H1 (cell line): ENCODE data around the gene DPYSL3. TPM values are rescaled to one million over a fixed set of nuclear protein-coding genes. Genes with fewer than 3 reads are reported as not detected.

Experiments
- CTCF ChIA-PET: fragments of 300-600 bp; sonication (Branson Sonifier 250); formaldehyde crosslinking; loops from one replicate; lab custom pipeline; 2021; ENCODE audit not compliant: partially characterized antibody; lab: Charles Lee
- POLR2A ChIA-PET: fragments of 300-600 bp; sonication (Branson Sonifier 250); formaldehyde crosslinking; loops from one replicate; lab custom pipeline; 2021; ENCODE audit warnings: inconsistent platforms; ENCODE audit not compliant: partially characterized antibody; lab: Charles Lee
- DNase-seq, 2 experiments: peaks; one replicate each; pipeline versions ENCODE4 v3.0.0 to v3.0.0-alpha.2; 2010 to 2022; ENCODE audit warnings: low spot score in 2 of 2, low read depth in 1 of 2, mixed read lengths in 1 of 2
- FAIRE-seq: peaks from 2 replicates; lab custom pipeline; 2011; peaks lifted over from hg19 to GRCh38; lab: Jason Lieb, UNC
- H2AFZ ChIP-seq: 2 replicates; pipeline ENCODE4 v1.8.1; 2012; ENCODE audit warnings: low read length, inconsistent platforms
- H2AK5ac ChIP-seq: 2 replicates; pipeline ENCODE4 v1.6.1; 2013; ENCODE audit warnings: low read depth, low read length
- H2BK120ac ChIP-seq: replicated peaks from 2 replicates; pipeline ENCODE3; 2013; ENCODE audit warnings: low read depth, low read length, inconsistent platforms
- H2BK12ac ChIP-seq: 2 replicates; pipeline ENCODE4 v1.6.1; 2013; ENCODE audit warnings: low read depth, low read length
- H2BK15ac ChIP-seq: 2 replicates; pipeline ENCODE4 v1.6.1; 2013; ENCODE audit warnings: low read length
- H2BK20ac ChIP-seq: 2 replicates; pipeline ENCODE4 v1.6.1; 2013; ENCODE audit warnings: low read length
- H2BK5ac ChIP-seq: 2 replicates; pipeline ENCODE4 v1.6.1; 2013; ENCODE audit warnings: low read depth, low read length
- H3K14ac ChIP-seq: 2 replicates; pipeline ENCODE4 v1.6.1; 2013; ENCODE audit warnings: inconsistent platforms; ENCODE audit not compliant: insufficient read length
- H3K18ac ChIP-seq: 2 replicates; pipeline ENCODE4 v1.6.1; 2013; ENCODE audit warnings: low read length; ENCODE audit errors: extremely low read depth
- H3K23ac ChIP-seq: 2 replicates; pipeline ENCODE4 v1.6.1; 2013; ENCODE audit warnings: inconsistent platforms; ENCODE audit not compliant: insufficient read length
- H3K23me2 ChIP-seq: 2 replicates; pipeline ENCODE4 v1.6.1; 2013; ENCODE audit warnings: low read depth, low read length
- H3K27ac ChIP-seq: 2 replicates; pipeline ENCODE4 v1.6.1; 2011; ENCODE audit warnings: low read depth, low read length, inconsistent platforms
- H3K27me3 ChIP-seq, 4 experiments: replicated peaks in 1 of 4; 1 replicate in 1 of 4; 2 replicates in 3 of 4; pipeline versions ENCODE4 v1.6.1 to v1.8.1; 2011 to 2013; ENCODE audit warnings: low read length in 3 of 4, mild to moderate bottlenecking in 3 of 4, inconsistent platforms in 2 of 4, mixed read lengths in 2 of 4, moderate library complexity in 1 of 4; ENCODE audit not compliant: control insufficient read depth in 3 of 4, insufficient read depth in 3 of 4; ENCODE audit errors: extremely low read depth in 1 of 4
- H3K36me3 ChIP-seq, 4 experiments: 2 replicates each; pipeline versions ENCODE4 v1.6.1 to v1.8.1; 2011 to 2013; ENCODE audit warnings: mild to moderate bottlenecking in 4 of 4, low read length in 3 of 4, moderate library complexity in 2 of 4, control low read depth in 1 of 4, inconsistent platforms in 1 of 4; ENCODE audit not compliant: insufficient read depth in 4 of 4, control insufficient read depth in 2 of 4
- H3K4ac ChIP-seq: replicated peaks from 2 replicates; pipeline ENCODE3; 2013; ENCODE audit warnings: low read length, low read depth, mixed read lengths, inconsistent platforms; ENCODE audit not compliant: insufficient read length
- H3K4me1 ChIP-seq, 4 experiments: replicated peaks in 1 of 4; 1 replicate in 1 of 4; 2 replicates in 3 of 4; pipeline versions ENCODE4 v1.6.1 to v1.8.1; 2011 to 2013; ENCODE audit warnings: low read length in 3 of 4, inconsistent platforms in 2 of 4, mixed read lengths in 1 of 4; ENCODE audit not compliant: insufficient read depth in 4 of 4, control insufficient read depth in 3 of 4
- H3K4me2 ChIP-seq, 2 experiments: 2 replicates each; pipeline versions ENCODE4 v1.6.1 to v1.8.1; 2011 to 2013; ENCODE audit warnings: low read depth in 2 of 2, low read length in 2 of 2, control low read depth in 1 of 2, inconsistent platforms in 1 of 2, mild to moderate bottlenecking in 1 of 2; ENCODE audit not compliant: insufficient read depth in 1 of 2
- H3K4me3 ChIP-seq, 4 experiments: fragments of 200-600, 300-600 bp in 1 of 4; sonication (generic), shearing (Covaris generic), sonication (Bioruptor Twin) in 1 of 4; 2 replicates each; pipeline versions ENCODE4 v1.5.1 to v1.8.1; 2011 to 2016; ENCODE audit warnings: low read length in 4 of 4, low read depth in 3 of 4, control low read depth in 2 of 4, inconsistent platforms in 2 of 4, mild to moderate bottlenecking in 2 of 4, mixed read lengths in 1 of 4, moderate library complexity in 1 of 4; ENCODE audit not compliant: insufficient read depth in 2 of 4; ENCODE audit errors: extremely low read depth in 1 of 4
- H3K56ac ChIP-seq: replicated peaks from 2 replicates; pipeline ENCODE3; 2013; ENCODE audit warnings: low read depth, mild to moderate bottlenecking, mixed read lengths, low read length, inconsistent platforms; ENCODE audit not compliant: insufficient read length
- H3K79me1 ChIP-seq: 2 replicates; pipeline ENCODE4 v1.6.1; 2013; ENCODE audit warnings: low read depth, low read length, control low read depth
- H3K79me2 ChIP-seq, 2 experiments: 2 replicates each; pipeline versions ENCODE4 v1.6.1 to v1.8.1; 2012 to 2013; ENCODE audit warnings: low read length in 2 of 2, mild to moderate bottlenecking in 2 of 2, inconsistent platforms in 1 of 2; ENCODE audit not compliant: insufficient read depth in 2 of 2, control insufficient read depth in 1 of 2
- H3K9ac ChIP-seq, 4 experiments: replicated peaks in 1 of 4; 1 replicate in 1 of 4; 2 replicates in 3 of 4; pipeline versions ENCODE4 v1.6.1 to v1.8.1; 2011 to 2013; ENCODE audit warnings: low read depth in 3 of 4, low read length in 3 of 4, control low read depth in 2 of 4, mild to moderate bottlenecking in 2 of 4, moderate library complexity in 2 of 4, inconsistent platforms in 1 of 4; ENCODE audit errors: extremely low read depth in 1 of 4
- H3K9me3 ChIP-seq, 2 experiments: 2 replicates each; pipeline versions ENCODE4 v1.6.1 to v1.8.1; 2012 to 2013; ENCODE audit warnings: mild to moderate bottlenecking in 2 of 2, moderate library complexity in 2 of 2, control low read depth in 1 of 2, inconsistent platforms in 1 of 2, low read depth in 1 of 2, low read length in 1 of 2, mixed read lengths in 1 of 2; ENCODE audit not compliant: insufficient read depth in 2 of 2
- H4K20me1 ChIP-seq, 2 experiments: replicated peaks in 1 of 2; 2 replicates each; pipeline versions ENCODE3 to v1.8.1; 2011 to 2013; ENCODE audit warnings: inconsistent platforms in 2 of 2, low read length in 2 of 2, mild to moderate bottlenecking in 1 of 2; ENCODE audit not compliant: insufficient read depth in 2 of 2, control insufficient read depth in 1 of 2
- H4K5ac ChIP-seq: 2 replicates; pipeline ENCODE4 v1.6.1; 2013; ENCODE audit warnings: low read length, low read depth, mixed read lengths, inconsistent platforms; ENCODE audit not compliant: insufficient read length
- H4K8ac ChIP-seq: 2 replicates; pipeline ENCODE4 v1.8.0; 2013; ENCODE audit warnings: mild to moderate bottlenecking, moderate library complexity, low read length, inconsistent platforms; ENCODE audit not compliant: insufficient read depth; ENCODE audit errors: extremely low read depth
- H4K91ac ChIP-seq: replicated peaks from 2 replicates; pipeline ENCODE3; 2013; ENCODE audit warnings: low read length, mixed read lengths, inconsistent platforms; ENCODE audit not compliant: insufficient read length
- BACH1 ChIP-seq: IDR thresholded peaks from 2 replicates; pipeline ENCODE4 v1.6.1; 2012; ENCODE audit warnings: low read length, improper control_type of control experiment
- GABPA ChIP-seq: IDR thresholded peaks from 2 replicates; pipeline ENCODE4 v1.6.1; 2011; ENCODE audit warnings: mild to moderate bottlenecking, low read length, moderate library complexity, borderline replicate concordance; ENCODE audit not compliant: insufficient read depth
- SIRT6 ChIP-seq: IDR thresholded peaks from one replicate; pipeline ENCODE4 v1.7.1; 2012; ENCODE audit warnings: low read length, inconsistent platforms
- TEAD4 ChIP-seq: IDR thresholded peaks from 2 replicates; pipeline ENCODE4 v1.6.1; 2012; ENCODE audit warnings: low read depth, low read length, inconsistent platforms, mixed read lengths
- WGBS, 2 experiments: shearing (Covaris generic) in 1 of 2; methylation state at CpG; one replicate each; pipeline versions ENCODE4 v1.1.6 to v1.1.7; 2013 to 2015; ENCODE audit warnings: low lambda C conversion rate in 2 of 2, mixed read lengths in 2 of 2, inconsistent platforms in 1 of 2, low coverage in 1 of 2, missing lambda C conversion rate in 1 of 2; ENCODE audit not compliant: insufficient replicate concordance in 2 of 2, insufficient coverage in 1 of 2, insufficient read length in 1 of 2; ENCODE audit errors: extremely low coverage in 1 of 2, missing lambda C conversion rate in 1 of 2; 5-methylcytosine and 5-hydroxymethylcytosine counted together
- polyA plus RNA-seq, 7 experiments: library from polyadenylated mRNA; depleted of rRNA in 3 of 7; stranded (reverse) in 5 of 7; unstranded in 2 of 7; fragments of >200 nt in 5 of 7; fragments of 200-250 nt in 2 of 7; gene quantifications; 1 replicate in 5 of 7; 2 replicates in 1 of 7; 4 replicates in 1 of 7; pipeline versions ENCODE4 v1.2.1 to v1.2.3, GENCODE V29; 2011 to 2013; ENCODE audit warnings: missing spikeins in 2 of 7, mixed read lengths in 2 of 7
- total RNA-seq: library from RNA; stranded (reverse); fragmentation: NEBNext Ultra II Directional; extraction: Animal tissue kit (Norgen Biotek cat#: 25700); gene quantifications from 2 replicates; pipeline ENCODE4 v1.2.1, GENCODE V29; 2021

DPYSL3 gene
- total and polyA plus RNA-seq, 2 of the 8 experiments (the other 6 are each of a cell fraction or from before 2014, with no cell fraction given): 268 to 387 TPM

GRCh38 chr5:147552897-147553296, 43.0 kb upstream of the DPYSL3 start:
- Histone ChIP-seq H3K14ac (no peak overlapping the region), H3K23ac (no peak overlapping the region), H3K23me2 (no peaks in the 10 kb centered on the region; the same call in 1 of the 2 replicates), H3K4me3 (no peak overlapping the region), H3K9ac (no peak overlapping the region), H3K79me1 (no peaks in the 10 kb centered on the region), H3K27ac (no peak overlapping the region), H3K4ac (no peak overlapping the region), H2BK12ac (no peak overlapping the region), H2BK120ac (no peak overlapping the region), H3K56ac (no peak overlapping the region), H3K79me2 (no peaks in the 10 kb centered on the region), H3K18ac (no peak overlapping the region), H3K9me3 (no peaks in the 10 kb centered on the region), H3K4me2 (no peak overlapping the region), H2BK15ac (no peak overlapping the region), H2AFZ (no peak overlapping the region), H2AK5ac (no peak overlapping the region), H3K27me3 (no peaks in the 10 kb centered on the region; a peak in 1 of 7 replicates), H4K91ac (no peak overlapping the region), H2BK5ac (no peak overlapping the region), H4K20me1 (no peaks in the 10 kb centered on the region), H3K4me1 (peaks cover 0 to 7% (median 2%) of the 10 kb centered on the region in 4 experiments; a peak in 5 of 7 replicates), H2BK20ac (no peak overlapping the region), H3K36me3 (no peaks in the 10 kb centered on the region), H4K8ac (no peak overlapping the region), H4K5ac (no peak overlapping the region)
- ChIA-PET CTCF (interaction anchor here (0.6 to 3.4 kb wide), 5 partner anchors 20 to 157 kb away, joined by 3 to 10 read pairs (median 3); partner anchors contain the start of gene DPYSL3), POLR2A (no interaction called here)
- TF ChIP-seq BACH1 (no peak), TEAD4 (no peak), GABPA (no peak), SIRT6 (no peak)
- WGBS, 2 experiments: 91% methylated on average over 4 of the region's 4 CpGs; no CpG with 5 or more reads in 1 of the 2 experiments
- DNase-seq (no peak), FAIRE-seq (no peak)
